ENCODE measurements around the gene ROMO1. TPM values are rescaled to one million over a fixed set of nuclear protein-coding genes. Genes with fewer than 3 reads are reported as not detected.

Gene ROMO1
- total and polyA plus RNA-seq, 10 of the 15 experiments (the other 5 are each of a cell fraction or from before 2014, with no cell fraction given): 23.2 to 631 (median 352) TPM

- CTCF ChIA-PET: interaction anchor here (1.3 to 1.9 kb wide), 3 partner anchors 8 to 14 kb away, joined by 3 to 4 read pairs (median 4); no protein-coding TSS in a partner anchor
- RAD21 ChIA-PET (ENCODE audit: unreplicated experiment): interaction anchor here (1.1 kb wide), 1 partner anchor 164 kb away, joined by 3 read pairs; no protein-coding TSS in a partner anchor
- FAIRE-seq (no peak), ATAC-seq (no peak), DNase-seq (ENCODE audit: low read depth, low spot score) (no peak)
- Histone ChIP-seq H3K27me3 (replicated peaks in 1 of 2; ENCODE audit: control insufficient read depth in 2 of 2, insufficient read depth in 2 of 2, low read length in 1 of 2) (no peaks in the 10 kb centered on the region), H4K20me1 (ENCODE audit: control insufficient read depth, insufficient read depth) (peaks cover 9% of the 10 kb centered on the region), H3K27ac (ENCODE audit: control insufficient read depth, insufficient read depth) (no peak overlapping the region), H3K4me2 (ENCODE audit: control insufficient read depth, insufficient read depth) (no peak overlapping the region), H3K9ac (ENCODE audit: control insufficient read depth, insufficient read depth, low read length) (no peak overlapping the region), H2AFZ (ENCODE audit: control insufficient read depth, low read depth, low read length) (no peak overlapping the region), H3K36me3 (ENCODE audit: control insufficient read depth in 2 of 2, insufficient read depth in 2 of 2, low read length in 1 of 2) (peaks cover 33 to 59% of the 10 kb centered on the region in 2 experiments), H3K79me2 (ENCODE audit: control insufficient read depth, insufficient read depth, low read length) (peaks cover 43% of the 10 kb centered on the region), H3K4me1 (ENCODE audit: control insufficient read depth, insufficient read depth, low read length) (no peaks in the 10 kb centered on the region; the same call in 1 of the 2 replicates), H3K9me3 (replicated peaks; ENCODE audit: control insufficient read depth, insufficient read depth, low read length) (no peaks in the 10 kb centered on the region), H3K4me3 (no peak overlapping the region)
- TF ChIP-seq ZSCAN29 (IDR thresholded peaks at IDR 0.05) (no peak), USF2 (IDR thresholded peaks at IDR 0.05; ENCODE audit: borderline replicate concordance, low read depth, low read length) (no peak), YY1 (IDR thresholded peaks at IDR 0.05; ENCODE audit: low read depth, low read length) (no peak), POLR2A (IDR thresholded peaks at IDR 0.05; ENCODE audit: low read depth, low read length) (peak; percentile 63), BACH1 (IDR thresholded peaks at IDR 0.05; ENCODE audit: borderline replicate concordance) (peak; percentile 28; the same call in 1 of the 2 replicates), POLR2AphosphoS5 (IDR thresholded peaks at IDR 0.05; ENCODE audit: low read length) (peak; percentile 63; the same call in 1 of the 2 replicates), HDGF (IDR thresholded peaks at IDR 0.05) (no peak)
- WGBS (ENCODE audit: insufficient coverage, insufficient replicate concordance, low lambda C conversion rate, missing lambda C conversion rate): 99% methylated on average over 13 of the region's 13 CpGs
- no TSS peak for BruUV-seq (replicated peaks)
- POLR2A ChIA-PET: interaction anchor here (1.2 to 2.9 kb wide), 3 partner anchors 8 to 13 kb away, joined by 3 to 15 read pairs (median 5); no protein-coding TSS in a partner anchor
- SMC1A ChIA-PET (ENCODE audit: uncharacterized antibody, unreplicated experiment): interaction anchor here (0.8 to 2.1 kb wide), 5 partner anchors 9 to 22 kb away, joined by 3 to 7 read pairs (median 5); no protein-coding TSS in a partner anchor
- intact Hi-C loops (cut with micrococcal nuclease; ENCODE audit: unreplicated experiment): no loop called here
- in situ Hi-C loops (cut with MboI): no loop called here
Measured at GRCh38 chr20:35720165-35721123, 21.2 kb downstream of the ROMO1 start.

All from GM12878 (cell line).